A549 treated with Mapracorat at 1 μM for 4 hours (cell line): ENCODE measurements around the gene CYP2C8. TPM values are rescaled to one million over a fixed set of nuclear protein-coding genes. Genes with fewer than 3 reads are reported as not detected.

ENCODE experiments used
- total RNA-seq: library from RNA; stranded (reverse); fragments of 200-300 nt; extraction: Qiagen RNA extraction; gene quantifications from 5 replicates; pipeline ENCODE4 v1.2.3, GENCODE V29; 2022

CYP2C8 gene
- 0.08 TPM in 1 of 5 replicates, not detected in the others for total RNA-seq

DNA sequence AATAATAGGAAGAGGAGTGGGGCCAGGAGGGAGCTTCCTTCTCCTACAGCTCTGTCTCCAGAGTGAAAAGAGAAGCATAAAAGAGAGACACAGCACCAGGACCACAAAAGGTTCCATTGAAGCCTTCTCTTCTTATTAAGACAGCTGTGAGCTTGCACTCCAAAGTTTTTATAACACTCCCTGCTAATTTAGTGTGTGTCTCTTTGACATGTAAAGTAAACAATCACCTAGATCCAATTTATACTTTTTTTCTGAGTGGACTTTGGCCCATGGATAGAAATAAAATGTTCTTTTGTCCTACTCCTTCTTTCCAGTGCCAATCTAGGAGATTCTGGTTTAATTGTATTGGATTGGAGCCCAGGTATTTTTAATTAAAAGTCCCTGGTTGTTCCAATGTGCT is at the start of gene CYP2C8:
Gene CYP2C8, minus strand, starts transcription at position 212 of the 400 bp plus-strand sequence. Its CDS starts 95 bp downstream, at position 117.

Other genes with a start within 250 kb of the CYP2C8 start
- gene CYP2C9, start 130.8 kb downstream of the CYP2C8 start, total RNA-seq = 0.09 to 0.10 TPM in 2 of 5 replicates, not detected in the others
- gene ACSM6, start 124.7 kb upstream of the CYP2C8 start, total RNA-seq = not detected in 5 replicates
- gene PDLIM1, start 221.5 kb upstream of the CYP2C8 start, total RNA-seq = 200 to 216 TPM (median 210 TPM) in 5 replicates